Panc1 (cell line): ENCODE results near the gene AACS. TPM values are rescaled to one million over a fixed set of nuclear protein-coding genes. Genes with fewer than 3 reads are reported as not detected.

Experiments used
- ATAC-seq: fragments of 200-7000 bp; cut with Tn5 transposase; 2 replicates; pipeline ENCODE4 v1.9.1; 2020; ENCODE audit warnings: mild to moderate bottlenecking, moderate library complexity
- BruUV-seq: library from RNA; stranded (reverse); fragments of 400-500 nt; replicated peaks from 2 replicates; lab custom pipeline; 2021; lab: Mats Ljungman, UMichigan
- CTCF ChIA-PET: fragments of 300-600 bp; sonication (Branson Sonifier 250); formaldehyde crosslinking; loops from one replicate; lab custom pipeline; 2022; ENCODE audit warnings: antibody characterized with exemption; lab: Charles Lee
- POLR2A ChIA-PET: fragments of 300-600 bp; sonication (Branson Sonifier 250); formaldehyde crosslinking; loops from one replicate; lab custom pipeline; 2022; ENCODE audit warnings: antibody characterized with exemption; lab: Charles Lee
- DNase-seq: peaks from one replicate; pipeline ENCODE4 v3.0.0-alpha.2; 2010; ENCODE audit warnings: low read depth, low spot score
- H3K27ac ChIP-seq: 2 replicates; pipeline ENCODE4 v1.5.1; 2011; ENCODE audit warnings: mild to moderate bottlenecking, low read length, inconsistent platforms
- H3K27me3 ChIP-seq: fragments of 200-500 bp; sonication (Bioruptor generic); 2 replicates; pipeline ENCODE4 v1.6.0; 2014; ENCODE audit warnings: low read length, inconsistent platforms; ENCODE audit not compliant: control insufficient read depth, insufficient read depth
- H3K36me3 ChIP-seq: fragments of 200-500 bp; sonication (Bioruptor generic); 2 replicates; pipeline ENCODE4 v1.5.1; 2014; ENCODE audit warnings: inconsistent platforms, mild to moderate bottlenecking, low read length, moderate library complexity; ENCODE audit not compliant: control insufficient read depth, insufficient read depth
- H3K4me1 ChIP-seq: 2 replicates; pipeline ENCODE4 v1.5.1; 2011; ENCODE audit warnings: inconsistent platforms, mild to moderate bottlenecking, low read length, moderate library complexity; ENCODE audit not compliant: control insufficient read depth, insufficient read depth
- H3K4me3 ChIP-seq, 2 experiments: 2 replicates each; pipeline ENCODE4 v1.5.1; 2011 to 2012; ENCODE audit warnings: low read depth in 2 of 2, low read length in 2 of 2, mild to moderate bottlenecking in 2 of 2, inconsistent platforms in 1 of 2, moderate library complexity in 1 of 2
- H3K9me3 ChIP-seq: fragments of 200-500 bp; sonication (Bioruptor generic); 2 replicates; pipeline ENCODE4 v1.5.1; 2014; ENCODE audit warnings: low read depth, mild to moderate bottlenecking, inconsistent platforms, low read length, moderate library complexity; ENCODE audit not compliant: control insufficient read depth, insufficient read depth
- POLR2AphosphoS5 ChIP-seq: IDR thresholded peaks from 2 replicates; pipeline ENCODE4 v1.6.1; 2012; ENCODE audit warnings: mild to moderate bottlenecking, low read depth, low read length, moderate library complexity
- REST ChIP-seq, 2 experiments: IDR thresholded peaks; 2 replicates each; pipeline ENCODE4 v1.6.1; 2011 to 2012; ENCODE audit warnings: low read depth in 2 of 2, control low read depth in 1 of 2, low read length in 1 of 2, mild to moderate bottlenecking in 1 of 2, moderate library complexity in 1 of 2; ENCODE audit not compliant: insufficient read depth in 1 of 2
- SIN3A ChIP-seq: IDR thresholded peaks from 2 replicates; pipeline ENCODE4 v1.6.1; 2012; ENCODE audit warnings: low read depth, mild to moderate bottlenecking, low read length, moderate library complexity, borderline replicate concordance; ENCODE audit not compliant: insufficient read depth
- TCF7L2 ChIP-seq: IDR thresholded peaks from 2 replicates; pipeline ENCODE4 v1.6.1; 2011; ENCODE audit warnings: mild to moderate bottlenecking, low read depth, low read length, inconsistent platforms
- in situ Hi-C: cut with HindIII; loops from 2 replicates; pipeline ENCODE4 v1.10.0; 2016; ENCODE audit warnings: low sequenced_read_pairs, low pct_unique_long_range_greater_than_20kb
- intact Hi-C: fragments of 100-400 bp; cut with micrococcal nuclease; formaldehyde crosslinking; loops from one replicate; pipeline ENCODE4 v1.10.0; 2022; ENCODE audit not compliant: unreplicated experiment
- total RNA-seq: library from RNA; stranded (reverse); gene quantifications from one replicate; pipeline ENCODE4 v1.2.1, GENCODE V29; 2021; ENCODE audit not compliant: unreplicated experiment
- TF ChIP-seq, protein P1 (sequence below): fragments of 450-650 bp; IDR thresholded peaks from 2 replicates; pipeline ENCODE4 v1.5.1; 2017; ENCODE audit warnings: mild to moderate bottlenecking

AACS gene
- total RNA-seq, 1 experiment from 2014 or later, result 34.7 TPM

DNA sequence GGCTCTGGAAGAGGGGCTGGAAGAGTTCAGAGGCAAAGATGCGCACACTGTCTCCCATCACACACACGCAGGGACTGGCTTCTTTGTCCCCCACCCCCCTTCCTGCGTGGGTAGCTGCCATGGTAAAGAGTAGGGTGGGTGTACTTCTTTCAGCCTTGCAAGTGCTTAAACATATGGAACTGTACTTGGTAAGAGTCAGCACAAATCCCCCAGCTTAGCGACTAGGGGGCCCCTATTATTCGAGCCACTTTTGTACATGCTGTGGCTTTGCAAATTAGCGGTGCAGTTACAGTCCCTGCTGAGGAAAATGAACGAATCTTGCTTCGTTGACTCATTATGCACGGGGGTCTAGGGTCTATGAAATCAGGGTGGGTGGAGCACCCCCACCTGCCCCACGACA is 123.8 kb downstream of the AACS start:
- POLR2A ChIA-PET, result no interaction called here
- CTCF ChIA-PET, result interaction anchor here (0.6 to 1.2 kb wide), 3 partner anchors 14 to 699 kb away, joined by 3 to 7 read pairs (median 5); no protein-coding TSS in a partner anchor
- intact Hi-C loops, result loop anchor here (10.0 kb wide), 1 partner anchor 346 kb away; no protein-coding TSS in a partner anchor
- Histone ChIP-seq H3K9me3 (no peaks in the 10 kb centered on the region), H3K4me1 (peaks cover 15% of the 10 kb centered on the region), H3K27me3 (peaks cover 32% of the 10 kb centered on the region), H3K27ac (no peak overlapping the region), H3K36me3 (no peaks in the 10 kb centered on the region), H3K4me3 (no peak overlapping the region)
- TF ChIP-seq TCF7L2, result no peak
- in situ Hi-C loops, result no loop called here
- no TSS peak for BruUV-seq
- no peak for DNase-seq
- ATAC-seq, result no peak

DNA sequence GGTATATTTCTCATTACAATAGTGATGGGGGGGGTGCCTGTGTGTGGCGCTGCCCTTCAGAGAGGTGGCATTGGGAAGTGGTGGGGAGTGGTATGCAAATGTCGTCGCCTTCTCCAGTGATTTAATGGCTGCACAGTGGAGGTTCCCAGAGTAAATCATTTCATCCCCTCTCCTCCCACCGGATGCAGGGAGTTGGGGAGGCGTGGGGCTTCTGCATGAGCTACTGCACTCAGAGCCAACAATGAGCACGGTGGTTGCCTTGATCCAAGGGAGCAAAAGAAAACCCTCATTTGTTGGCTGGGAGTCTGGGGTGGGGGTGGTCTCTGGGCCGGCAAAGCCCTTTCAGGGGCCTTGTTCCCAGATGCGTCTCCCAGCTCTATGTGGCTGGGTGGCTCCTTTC is 124.3 kb downstream of the AACS start:
- no peaks in the 10 kb centered on the region for H3K9me3 ChIP-seq
- H3K4me1 ChIP-seq, result peaks cover 15% of the 10 kb centered on the region
- ChIA-PET POLR2A (no interaction called here), CTCF (no interaction called here)
- DNase-seq (no peak), ATAC-seq (no peak)
- intact Hi-C loops, result loop anchor here (10.0 kb wide), 1 partner anchor 345 kb away; no protein-coding TSS in a partner anchor
- peaks cover 32% of the 10 kb centered on the region for H3K27me3 ChIP-seq
- no peak overlapping the region for H3K4me3 ChIP-seq
- in situ Hi-C loops, result no loop called here
- H3K36me3 ChIP-seq, result no peaks in the 10 kb centered on the region
- no peak overlapping the region for H3K27ac ChIP-seq
- TF ChIP-seq TCF7L2 (no peak), POLR2AphosphoS5 (no peak), REST (IDR thresholded peaks at IDR 0.05; ENCODE audit: insufficient read depth in 1 of 2, low read depth in 2 of 2, low read length in 1 of 2) (no peak), SIN3A (no peak)
- TF ChIP-seq, protein P1, sequence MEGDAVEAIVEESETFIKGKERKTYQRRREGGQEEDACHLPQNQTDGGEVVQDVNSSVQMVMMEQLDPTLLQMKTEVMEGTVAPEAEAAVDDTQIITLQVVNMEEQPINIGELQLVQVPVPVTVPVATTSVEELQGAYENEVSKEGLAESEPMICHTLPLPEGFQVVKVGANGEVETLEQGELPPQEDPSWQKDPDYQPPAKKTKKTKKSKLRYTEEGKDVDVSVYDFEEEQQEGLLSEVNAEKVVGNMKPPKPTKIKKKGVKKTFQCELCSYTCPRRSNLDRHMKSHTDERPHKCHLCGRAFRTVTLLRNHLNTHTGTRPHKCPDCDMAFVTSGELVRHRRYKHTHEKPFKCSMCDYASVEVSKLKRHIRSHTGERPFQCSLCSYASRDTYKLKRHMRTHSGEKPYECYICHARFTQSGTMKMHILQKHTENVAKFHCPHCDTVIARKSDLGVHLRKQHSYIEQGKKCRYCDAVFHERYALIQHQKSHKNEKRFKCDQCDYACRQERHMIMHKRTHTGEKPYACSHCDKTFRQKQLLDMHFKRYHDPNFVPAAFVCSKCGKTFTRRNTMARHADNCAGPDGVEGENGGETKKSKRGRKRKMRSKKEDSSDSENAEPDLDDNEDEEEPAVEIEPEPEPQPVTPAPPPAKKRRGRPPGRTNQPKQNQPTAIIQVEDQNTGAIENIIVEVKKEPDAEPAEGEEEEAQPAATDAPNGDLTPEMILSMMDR, result no peak
- no TSS peak for BruUV-seq

DNA sequence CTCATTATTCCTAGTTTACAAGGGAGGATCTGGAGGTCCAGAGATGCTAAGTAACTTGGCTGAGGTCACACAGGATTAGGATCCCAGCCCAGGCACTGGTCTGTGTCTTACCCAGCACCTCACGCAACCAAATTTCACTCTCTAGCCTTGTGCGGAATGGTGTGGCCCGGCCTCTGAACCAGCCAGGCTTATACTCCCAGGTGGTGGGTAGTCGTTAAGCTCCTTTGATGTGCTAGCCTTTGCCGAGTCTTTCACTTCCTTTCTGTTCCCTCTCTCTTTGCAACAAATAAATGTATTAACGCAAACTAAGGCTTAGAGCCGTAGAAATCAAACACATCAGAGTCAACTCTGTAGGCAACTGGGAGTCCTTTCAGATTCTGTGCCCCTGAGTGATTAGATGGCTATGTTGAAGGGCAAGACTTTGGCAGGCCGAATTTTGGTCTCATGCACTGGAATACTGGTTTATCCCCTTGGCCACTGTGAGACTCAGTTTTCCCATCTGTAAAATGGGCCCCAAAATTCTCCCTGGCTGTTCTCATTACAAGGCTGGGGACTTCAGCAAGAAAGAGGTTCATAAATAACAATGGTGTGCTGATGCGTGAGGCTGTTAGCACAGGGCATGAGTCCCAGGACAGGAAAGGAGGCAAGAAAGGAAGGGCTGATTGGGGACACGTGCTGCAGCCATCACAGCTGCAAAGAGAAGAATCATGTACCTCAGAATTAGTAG is 126.3 kb downstream of the AACS start:
- intact Hi-C loops, result no loop called here
- Histone ChIP-seq H3K4me1 (peaks cover 10% of the 10 kb centered on the region), H3K4me3 (no peak overlapping the region), H3K36me3 (no peaks in the 10 kb centered on the region), H3K9me3 (no peaks in the 10 kb centered on the region), H3K27me3 (peaks cover 32% of the 10 kb centered on the region), H3K27ac (no peak overlapping the region)
- POLR2A ChIA-PET, result no interaction called here
- ATAC-seq, result no peak
- no peak for DNase-seq
- CTCF ChIA-PET, result no interaction called here
- in situ Hi-C loops, result no loop called here
- TF ChIP-seq, protein P1, result no peak
- TF ChIP-seq SIN3A (no peak), TCF7L2 (no peak), REST (IDR thresholded peaks at IDR 0.05; ENCODE audit: insufficient read depth in 1 of 2, low read depth in 2 of 2, low read length in 1 of 2) (no peak), POLR2AphosphoS5 (no peak)
- BruUV-seq, result no TSS peak
